Endothelial cell of umbilical vein (primary cell): ENCODE results near the gene ZNF516. TPM values are rescaled to one million over a fixed set of nuclear protein-coding genes. Genes with fewer than 3 reads are reported as not detected.

Experiments
- BruUV-seq: library from RNA; stranded (reverse); fragments of 400-500 nt; replicated peaks from 2 replicates; lab custom pipeline; 2021; lab: Mats Ljungman, UMichigan
- CTCF ChIA-PET: fragments of 300-600, 350-600 bp; sonication (Branson Sonifier 250); formaldehyde crosslinking; loops from one replicate; lab custom pipeline; 2021; ENCODE audit warnings: antibody characterized with exemption, inconsistent platforms; lab: Charles Lee
- POLR2A ChIA-PET: fragments of 300-600, 350-600 bp; sonication (Branson Sonifier 250); formaldehyde crosslinking; loops from one replicate; lab custom pipeline; 2021; ENCODE audit warnings: antibody characterized with exemption, inconsistent platforms; lab: Charles Lee
- DNase-seq: peaks from one replicate; pipeline ENCODE4 v3.0.0-alpha.2; 2011; ENCODE audit warnings: low read depth, low spot score
- FAIRE-seq: peaks from 2 replicates; lab custom pipeline; 2011; peaks lifted over from hg19 to GRCh38; lab: Jason Lieb, UNC
- H2AFZ ChIP-seq: 2 replicates; pipeline ENCODE4 v1.6.0; 2012; ENCODE audit warnings: low read depth, low read length, control low read depth, inconsistent platforms
- H3K27ac ChIP-seq: 2 replicates; pipeline ENCODE4 v1.5.1; 2011; ENCODE audit warnings: low read depth, mild to moderate bottlenecking, control low read depth, low read length, moderate library complexity; ENCODE audit not compliant: insufficient read depth
- H3K27me3 ChIP-seq, 2 experiments: 2 replicates each; pipeline versions ENCODE4 v1.6.0 to v1.6.1; 2011; ENCODE audit warnings: low read length in 2 of 2, mixed read lengths in 1 of 2; ENCODE audit not compliant: control insufficient read depth in 2 of 2, insufficient read depth in 2 of 2
- H3K36me3 ChIP-seq, 2 experiments: 2 replicates in 1 of 2; 3 replicates in 1 of 2; pipeline ENCODE4 v1.5.1; 2011; ENCODE audit warnings: low read length in 2 of 2, mild to moderate bottlenecking in 1 of 2, moderate library complexity in 1 of 2; ENCODE audit not compliant: control insufficient read depth in 2 of 2, insufficient read depth in 2 of 2; ENCODE audit errors: extremely low read depth in 1 of 2
- H3K4me1 ChIP-seq: 3 replicates; pipeline ENCODE4 v1.5.1; 2011; ENCODE audit warnings: mild to moderate bottlenecking, low read length; ENCODE audit not compliant: control insufficient read depth, insufficient read depth; ENCODE audit errors: extremely low read depth
- H3K4me2 ChIP-seq: 2 replicates; pipeline ENCODE4 v1.6.1; 2011; ENCODE audit warnings: low read length, control low read depth, mixed read lengths; ENCODE audit not compliant: insufficient read depth
- H3K4me3 ChIP-seq, 3 experiments: fragments of 200-600 bp in 1 of 3; sonication (generic), shearing (Covaris generic) in 1 of 3; replicated peaks in 1 of 3; 2 replicates each; pipeline ENCODE4 v1.5.1; 2011 to 2016; ENCODE audit warnings: control low read depth in 3 of 3, low read length in 3 of 3, mild to moderate bottlenecking in 2 of 3, inconsistent platforms in 1 of 3, low read depth in 1 of 3, moderate library complexity in 1 of 3; ENCODE audit not compliant: insufficient read depth in 1 of 3
- H3K79me2 ChIP-seq: 2 replicates; pipeline ENCODE4 v1.6.0; 2012; ENCODE audit warnings: low read length, inconsistent platforms; ENCODE audit not compliant: control insufficient read depth, insufficient read depth
- H3K9ac ChIP-seq: replicated peaks from 2 replicates; pipeline ENCODE3; 2011; ENCODE audit warnings: low read length, control low read depth; ENCODE audit not compliant: insufficient read depth; ENCODE audit errors: extremely low read depth
- H3K9me1 ChIP-seq: replicated peaks from 3 replicates; pipeline ENCODE4 v1.6.0; 2011; ENCODE audit warnings: mild to moderate bottlenecking, low read length; ENCODE audit not compliant: control insufficient read depth, insufficient read depth; ENCODE audit errors: extremely low read depth
- H3K9me3 ChIP-seq: replicated peaks from 2 replicates; pipeline ENCODE4 v1.5.1; 2012; ENCODE audit warnings: low read length, inconsistent platforms; ENCODE audit not compliant: control insufficient read depth, insufficient read depth
- H4K20me1 ChIP-seq: replicated peaks from 2 replicates; pipeline ENCODE3; 2011; ENCODE audit warnings: mild to moderate bottlenecking, low read length; ENCODE audit not compliant: control insufficient read depth, insufficient read depth; ENCODE audit errors: extremely low read depth
- CTCF ChIP-seq, 2 donors: IDR thresholded peaks; 1 replicate in 1 of 2; 2 replicates in 1 of 2; pipeline ENCODE4 v1.5.1; 2011; ENCODE audit warnings: low read length in 2 of 2, mild to moderate bottlenecking in 2 of 2, moderate library complexity in 2 of 2, control low read depth in 1 of 2, inconsistent platforms in 1 of 2, low read depth in 1 of 2; ENCODE audit not compliant: insufficient read depth in 1 of 2; ENCODE audit errors: extremely low read depth in 1 of 2
- EZH2 ChIP-seq: IDR thresholded peaks from 2 replicates; pipeline ENCODE4 v1.6.1; 2012; ENCODE audit warnings: borderline replicate concordance, low read depth, mild to moderate bottlenecking, moderate library complexity, low read length, inconsistent platforms; ENCODE audit not compliant: severe bottlenecking
- FOS ChIP-seq: IDR thresholded peaks from 2 replicates; pipeline ENCODE4 v1.6.1; 2011; ENCODE audit warnings: mild to moderate bottlenecking, low read length, moderate library complexity, borderline replicate concordance; ENCODE audit not compliant: insufficient read depth
- GATA2 ChIP-seq: IDR thresholded peaks from 2 replicates; pipeline ENCODE4 v1.7.0; 2011; ENCODE audit warnings: low read depth, mild to moderate bottlenecking, moderate library complexity, mixed read lengths, low read length; ENCODE audit not compliant: insufficient read length, insufficient read depth
- JUN ChIP-seq: IDR thresholded peaks from 2 replicates; pipeline ENCODE4 v1.6.1; 2011; ENCODE audit warnings: borderline replicate concordance, low read depth; ENCODE audit not compliant: insufficient read length, insufficient read depth
- MYC ChIP-seq: IDR thresholded peaks from one replicate; pipeline ENCODE4 v1.6.1; 2011; ENCODE audit warnings: mild to moderate bottlenecking, low read depth, low read length
- POLR2A ChIP-seq: IDR thresholded peaks from 2 replicates; pipeline ENCODE4 v1.6.1; 2012; ENCODE audit warnings: low read depth, mild to moderate bottlenecking, control low read depth, low read length
- POLR2AphosphoS5 ChIP-seq: IDR thresholded peaks from 2 replicates; pipeline ENCODE4 v1.6.1; 2012; ENCODE audit warnings: low read depth, mild to moderate bottlenecking, control low read depth, low read length, moderate library complexity; ENCODE audit not compliant: insufficient read depth
- dilution Hi-C: fragments of 300-500 bp; cut with MboI; formaldehyde crosslinking; loops from one replicate; pipeline ENCODE4 v1.15.0; 2019; ENCODE audit warnings: low sequenced_read_pairs; ENCODE audit not compliant: extremely low pct_ligation_motif_present
- intact Hi-C: fragments of 100-400 bp; cut with micrococcal nuclease; formaldehyde crosslinking; loops from one replicate; pipeline ENCODE4 v1.10.0; 2022
- polyA plus RNA-seq, 4 experiments: library from polyadenylated mRNA; depleted of rRNA in 3 of 4; stranded (reverse) in 3 of 4; unstranded in 1 of 4; fragments of >200 nt; gene quantifications; 2 replicates each; pipeline versions ENCODE4 v1.2.1 to v1.2.3, GENCODE V29; 2011 to 2012; ENCODE audit warnings: missing spikeins in 1 of 4
- total RNA-seq: library from RNA; stranded (reverse); gene quantifications from 2 replicates; pipeline ENCODE4 v1.2.3, GENCODE V29; 2021
- TF ChIP-seq, protein P1 (sequence below): IDR thresholded peaks from 2 replicates; pipeline ENCODE4 v1.6.1; 2011; ENCODE audit not compliant: insufficient read depth, insufficient read length

The ZNF516 gene
- total and polyA plus RNA-seq, 2 donors (not counting 3 experiments of a cell fraction or from before 2014, with no cell fraction given), result 3.6 to 19.1 TPM

DNA sequence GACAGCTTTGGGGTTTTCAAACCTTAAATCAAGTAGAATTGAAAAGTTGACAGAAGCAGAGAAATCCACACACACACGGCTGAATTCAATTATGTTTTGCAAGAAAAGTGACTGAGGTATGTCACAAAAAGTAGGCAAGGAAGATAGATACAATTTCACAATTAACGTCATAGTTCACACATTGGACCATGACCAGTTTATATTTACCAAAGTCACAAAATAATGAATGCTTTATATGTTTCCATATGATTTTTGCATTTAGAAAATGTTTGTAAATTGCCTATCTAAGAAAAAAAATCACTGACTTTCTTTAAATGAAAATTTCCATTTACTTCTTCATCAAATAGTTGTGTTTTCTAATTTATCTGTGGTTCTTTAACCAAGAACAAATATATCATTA, 29.4 kb upstream of the ZNF516 start:
- no peak overlapping the region for H3K4me2 ChIP-seq
- no peak overlapping the region for H3K4me3 ChIP-seq
- dilution Hi-C loops, result no loop called here
- H3K9me1 ChIP-seq, result no peaks in the 10 kb centered on the region
- CTCF ChIA-PET, result no interaction called here
- no peaks in the 10 kb centered on the region for H3K36me3 ChIP-seq
- POLR2A ChIA-PET, result no interaction called here
- H3K9me3 ChIP-seq, result no peaks in the 10 kb centered on the region
- no peaks in the 10 kb centered on the region for H4K20me1 ChIP-seq
- no peaks in the 10 kb centered on the region for H3K4me1 ChIP-seq
- no peak overlapping the region for H3K9ac ChIP-seq
- no peak overlapping the region for H3K27ac ChIP-seq
- peaks cover 8 to 45% of the 10 kb centered on the region in 2 experiments for H3K27me3 ChIP-seq
- no peak for FAIRE-seq
- H2AFZ ChIP-seq, result no peak overlapping the region
- no peaks in the 10 kb centered on the region for H3K79me2 ChIP-seq
- no TSS peak for BruUV-seq
- no peak for TF ChIP-seq POLR2A
- no peak for TF ChIP-seq EZH2
- no peak for TF ChIP-seq GATA2
- no peak for TF ChIP-seq JUN
- no peak for TF ChIP-seq CTCF (IDR thresholded peaks at IDR 0.05; ENCODE audit: extremely low read depth in 1 of 2, insufficient read depth in 1 of 2, low read depth in 1 of 2, low read length in 2 of 2)
- no peak for TF ChIP-seq FOS
- TF ChIP-seq, protein P1, sequence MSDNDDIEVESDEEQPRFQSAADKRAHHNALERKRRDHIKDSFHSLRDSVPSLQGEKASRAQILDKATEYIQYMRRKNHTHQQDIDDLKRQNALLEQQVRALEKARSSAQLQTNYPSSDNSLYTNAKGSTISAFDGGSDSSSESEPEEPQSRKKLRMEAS, result no peak
- no peak for TF ChIP-seq MYC
- no peak for TF ChIP-seq POLR2AphosphoS5
- DNase-seq, result no peak
- intact Hi-C loops, result no loop called here
